NCI-H526 (cell line): ENCODE measurements around the gene MRPL14.

Source experiments
- DNase-seq, 2 experiments: peaks; one replicate each; lab custom pipeline; 2025; lab: John Stamatoyannopoulos, UW

The MRPL14 gene

DNA sequence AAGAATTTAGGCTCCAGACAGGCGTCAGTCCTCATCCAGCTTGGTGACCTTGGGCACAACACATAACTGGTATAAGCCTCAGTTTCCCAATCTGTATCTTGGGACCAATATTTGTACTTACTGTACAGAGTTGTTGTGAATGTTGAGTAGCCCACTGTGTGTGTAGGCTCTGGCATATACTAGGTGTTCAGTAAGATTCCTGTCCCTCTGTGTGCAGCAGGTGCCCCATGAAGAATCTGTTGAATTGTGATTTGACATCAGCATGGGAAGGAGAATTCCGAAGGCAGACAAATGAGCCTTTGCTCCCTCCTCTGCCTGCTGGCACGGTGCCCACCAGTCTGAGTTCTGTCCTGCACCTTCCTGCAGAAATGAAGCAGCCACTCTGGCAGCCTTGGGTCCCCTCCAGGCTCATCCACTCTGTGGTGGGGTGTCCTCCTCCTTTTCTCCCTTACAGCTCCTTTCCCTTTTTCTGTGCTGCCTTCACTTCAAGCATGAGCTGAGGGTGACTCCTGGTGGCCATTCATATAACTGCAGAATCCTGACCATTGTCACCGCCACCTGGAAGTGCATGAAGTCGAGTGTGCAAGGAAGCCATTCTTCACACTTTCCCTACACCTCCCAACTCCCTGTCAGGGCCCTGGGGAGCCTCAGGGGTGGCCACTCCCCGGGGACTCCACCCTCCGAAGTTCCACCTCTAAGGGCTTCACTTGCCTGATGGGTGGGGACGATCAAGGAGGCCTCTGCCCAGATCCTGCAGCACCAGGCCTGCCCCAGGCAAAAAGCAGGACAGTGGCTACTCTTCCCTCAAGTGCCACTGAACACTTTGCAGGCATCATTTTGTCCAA lies 48.2 kb downstream of the MRPL14 start:
- no peak for DNase-seq

DNA sequence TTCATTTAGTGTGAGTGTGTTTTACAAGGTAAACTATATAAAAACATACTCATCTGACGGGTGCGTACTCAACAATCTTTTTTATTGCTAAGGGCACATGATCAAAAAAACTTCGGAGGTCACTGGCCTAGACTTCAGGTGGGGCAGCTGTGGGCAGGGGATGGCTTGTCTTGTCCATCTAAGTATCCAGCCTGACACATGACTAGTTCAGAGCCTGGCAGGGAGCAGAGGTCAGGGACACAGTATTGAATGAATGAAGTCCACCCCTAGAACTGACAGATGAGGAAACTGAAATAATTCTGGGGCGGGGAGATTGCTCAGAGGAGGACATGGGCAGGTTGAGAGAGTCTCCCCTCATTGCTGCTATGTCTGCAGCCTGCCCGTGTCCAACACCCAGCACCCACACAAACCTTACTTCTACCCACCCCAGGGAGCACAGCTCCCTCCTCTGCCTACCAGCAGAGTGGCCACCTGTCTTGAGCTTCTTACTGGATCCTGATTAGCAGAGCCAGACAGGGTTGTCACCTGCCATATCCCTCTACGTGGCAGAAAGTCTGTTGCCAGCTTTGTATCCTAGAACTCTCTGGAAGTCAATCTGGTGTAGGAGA lies 48.9 kb downstream of the MRPL14 start:
- no peak for DNase-seq

- no peak for DNase-seq
Observed at GRCh38 chr6:44077214-44077946, 49.9 kb downstream of the MRPL14 start.

- no peak for DNase-seq
Observed at GRCh38 chr6:44076356-44077213, 50.7 kb downstream of the MRPL14 start.

DNA sequence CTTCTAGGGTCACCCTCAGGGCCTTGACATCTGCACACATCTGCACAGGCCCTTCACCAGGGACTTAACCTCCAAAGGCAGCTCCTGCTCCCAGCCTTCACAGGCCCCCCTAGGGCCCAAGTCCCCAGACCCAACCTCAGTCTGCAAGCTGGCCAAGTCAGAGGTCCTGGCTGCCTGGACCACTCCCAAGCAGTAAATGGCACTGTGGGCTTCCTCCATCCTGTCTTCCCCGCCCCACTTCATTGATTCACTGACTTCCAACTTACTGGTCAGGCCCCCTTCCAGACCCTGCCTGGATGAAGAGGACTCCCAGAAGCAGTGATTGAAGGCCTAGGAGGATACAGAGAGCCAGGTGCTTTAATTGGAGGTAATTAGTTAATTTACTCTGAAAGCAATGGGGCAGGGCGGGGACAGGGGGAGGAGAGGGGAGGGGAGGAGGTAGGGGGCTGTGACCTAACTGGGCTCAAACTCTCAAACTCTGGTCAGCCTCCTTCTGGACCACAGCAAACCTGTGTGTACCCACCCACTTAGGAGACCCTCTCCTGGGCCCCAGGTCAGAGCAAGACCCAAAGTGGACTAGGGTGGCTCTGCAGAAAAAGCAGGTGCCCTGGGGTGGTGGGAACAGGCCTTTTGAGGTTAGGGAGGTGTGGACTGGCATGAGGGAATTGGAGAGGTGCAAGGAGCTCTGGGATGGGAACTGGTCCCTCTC lies 51.5 kb downstream of the MRPL14 start:
- DNase-seq: no peak

- no peak for DNase-seq
Observed at GRCh38 chr6:44074813-44075646, 52.2 kb downstream of the MRPL14 start.

- no peak for DNase-seq
Observed at GRCh38 chr6:44074439-44074812, 52.8 kb downstream of the MRPL14 start.

GRCh38 chr6:44073612-44074438 lies 53.4 kb downstream of the MRPL14 start:
- no peak for DNase-seq

- no peak for DNase-seq
Observed at GRCh38 chr6:44072959-44073611, 54.2 kb downstream of the MRPL14 start.

- no peak for DNase-seq
Observed at GRCh38 chr6:44072452-44072958, 54.7 kb downstream of the MRPL14 start.

- DNase-seq: no peak
Observed at GRCh38 chr6:44071670-44072451, 55.4 kb downstream of the MRPL14 start.

DNA sequence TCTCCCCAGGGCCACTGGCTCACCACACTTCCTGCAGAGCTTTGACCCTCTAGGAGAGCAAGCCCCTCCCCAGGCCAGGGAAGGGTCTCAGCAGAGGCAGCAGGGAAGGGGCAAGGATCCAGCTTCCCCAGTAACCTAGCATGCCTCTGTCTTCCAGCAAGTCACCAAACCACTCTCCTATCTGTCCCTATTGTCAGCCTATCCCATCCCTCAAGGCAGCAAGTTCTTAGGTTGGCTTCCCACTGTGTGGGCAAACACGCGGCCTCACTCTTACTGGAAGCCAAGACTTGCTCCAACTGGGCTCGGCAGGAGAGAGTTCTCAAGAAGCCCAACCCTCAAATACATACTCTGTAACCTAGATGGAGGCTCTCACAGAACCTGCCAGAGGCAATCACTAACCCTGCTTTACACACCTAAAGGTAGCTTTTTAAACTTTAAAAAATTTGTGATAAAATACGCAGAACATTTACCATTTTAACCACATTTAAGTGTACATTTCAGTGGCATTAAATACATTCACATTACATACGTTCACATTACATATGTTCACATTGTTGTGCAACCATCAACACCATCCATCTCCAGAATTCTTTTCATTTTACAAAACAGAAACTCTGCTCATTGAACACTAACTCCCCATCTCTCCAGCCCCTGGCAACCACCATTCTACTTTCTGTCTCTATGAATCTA lies 58.5 kb downstream of the MRPL14 start:
- DNase-seq: no peak

- DNase-seq: no peak
Observed at GRCh38 chr6:44067173-44068139, 59.8 kb downstream of the MRPL14 start.

DNA sequence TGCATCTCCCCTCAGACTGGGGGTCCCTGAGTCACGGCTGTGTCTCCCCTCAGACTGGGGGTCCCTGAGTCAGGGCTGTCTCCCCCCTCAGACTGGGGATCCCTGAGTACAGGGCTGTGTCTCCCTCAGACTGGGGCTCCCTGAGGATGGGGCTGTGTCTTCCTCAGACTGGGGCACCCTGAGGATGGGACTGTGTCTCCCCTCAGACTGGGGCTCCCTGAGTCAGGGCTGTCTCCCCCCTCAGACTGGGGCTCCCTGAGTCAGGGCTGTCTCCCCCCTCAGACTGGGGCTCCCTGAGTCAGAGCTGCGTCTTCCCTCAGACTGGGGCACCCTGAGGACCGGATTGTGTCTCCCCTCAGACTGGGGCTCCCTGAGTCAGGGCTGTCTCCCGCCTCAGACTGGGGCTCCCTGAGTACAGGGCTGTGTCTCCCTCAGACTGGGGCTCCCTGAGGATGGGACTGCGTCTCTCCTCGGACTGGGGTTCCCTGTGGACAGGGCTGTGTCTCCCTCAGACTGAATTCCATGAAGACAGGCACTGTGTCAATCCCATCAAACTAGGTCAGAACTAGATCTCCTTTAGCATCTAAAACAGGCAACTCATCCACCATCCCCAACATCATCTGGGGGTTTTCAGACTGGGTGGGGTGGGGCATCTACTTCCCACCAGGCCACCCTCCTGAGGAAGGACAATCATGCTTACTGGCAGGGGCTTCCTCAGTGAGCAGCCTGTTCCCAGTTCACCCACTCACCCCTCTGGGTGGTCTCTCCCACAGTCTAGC lies 60.7 kb downstream of the MRPL14 start:
- no peak for DNase-seq

DNA sequence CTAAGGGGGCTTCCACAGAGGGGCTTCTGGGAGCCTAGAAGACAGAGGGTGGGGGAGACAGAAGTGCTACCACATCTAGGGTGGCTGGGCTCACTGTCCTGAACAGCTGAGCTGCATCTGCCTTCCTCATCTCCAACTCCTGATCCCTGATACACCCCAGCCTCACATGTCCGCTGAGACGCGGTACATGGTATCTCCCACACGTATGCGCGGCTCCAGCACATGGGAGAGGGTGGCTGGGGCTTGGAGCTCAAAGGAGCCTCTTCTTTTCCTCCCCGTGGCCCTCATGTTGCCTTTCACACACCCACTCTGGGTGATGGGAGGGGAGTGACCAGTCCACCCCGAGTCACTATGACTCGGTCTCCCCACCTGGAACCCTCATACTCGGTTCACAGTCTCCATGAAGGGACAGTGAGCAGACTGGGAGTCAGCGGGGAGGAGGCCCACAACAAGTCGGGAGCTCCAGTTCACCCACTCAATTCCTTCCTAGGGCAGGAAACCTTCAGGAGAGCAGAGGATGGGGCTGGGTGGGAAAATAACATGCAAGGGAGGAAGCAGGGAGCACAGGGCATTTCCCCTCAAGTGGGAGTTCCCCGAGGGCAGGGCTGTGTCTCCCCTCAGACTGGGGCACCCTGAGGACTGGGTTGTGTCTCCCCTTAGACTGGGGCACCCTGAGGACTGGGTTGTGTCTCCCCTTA lies 61.7 kb downstream of the MRPL14 start:
- no peak for DNase-seq
